Coronary artery (tissue), 2 donors: ENCODE measurements around the gene ADAMTS2.

Experiments used
- DNase-seq: peaks from one replicate; pipeline ENCODE4 v3.0.0-alpha.2; 2017; ENCODE audit warnings: low spot score
- H3K27ac ChIP-seq, 2 donors: fragments of 200-600 bp; sonication (generic); one replicate each; pipeline ENCODE4 v1.5.1; 2016 to 2019
- H3K4me3 ChIP-seq: fragments of 200-600 bp; sonication (generic); 2 replicates; pipeline ENCODE4 v1.5.1; 2016; ENCODE audit warnings: mild to moderate bottlenecking, moderate library complexity
- CTCF ChIP-seq: fragments of 200-600 bp; sonication (generic); IDR thresholded peaks from one replicate; pipeline ENCODE4 v1.5.1; 2019; ENCODE audit warnings: antibody characterized with exemption

ADAMTS2 gene

GRCh38 chr5:179345433-179346321 is at the start of gene ADAMTS2:
Gene ADAMTS2, minus strand, starts transcription at chr5:179345461. Its CDS starts 133 bp downstream, at chr5:179345328.
- DNase-seq = no peak
- TF ChIP-seq CTCF = no peak
- H3K4me3 ChIP-seq = peak within 1 kb of the TSS; percentile 80
- H3K27ac ChIP-seq = peak within 1 kb of the TSS; percentile 61 to 85

- TF ChIP-seq CTCF = no peak
- H3K4me3 ChIP-seq = no peak overlapping the region
- no peak overlapping the region for H3K27ac ChIP-seq
- peak; percentile 57 for DNase-seq
Measured at GRCh38 chr5:179393078-179393477, 47.8 kb upstream of the ADAMTS2 start.

GRCh38 chr5:179387151-179388110 is 42.2 kb upstream of the ADAMTS2 start:
- peak; percentile 40 for DNase-seq
- TF ChIP-seq CTCF = no peak
- no peak overlapping the region for H3K4me3 ChIP-seq
- H3K27ac ChIP-seq = no peak overlapping the region

- TF ChIP-seq CTCF = no peak
- peak; percentile 26 for DNase-seq
- Histone ChIP-seq H3K4me3 (no peak overlapping the region), H3K27ac (no peak overlapping the region)
Measured at GRCh38 chr5:179385914-179386313, 40.7 kb upstream of the ADAMTS2 start.

GRCh38 chr5:179382486-179382885 is 37.2 kb upstream of the ADAMTS2 start:
- H3K4me3 ChIP-seq = no peak overlapping the region
- peak; percentile 35 for DNase-seq
- H3K27ac ChIP-seq = no peak overlapping the region
- TF ChIP-seq CTCF = no peak

GRCh38 chr5:179381691-179382090 is 36.4 kb upstream of the ADAMTS2 start:
- DNase-seq = peak; percentile 66
- H3K4me3 ChIP-seq = no peak overlapping the region
- no peak for TF ChIP-seq CTCF
- H3K27ac ChIP-seq = no peak overlapping the region
